HG03460 (cell line): ENCODE results near the gene GAPVD1.
"Not testable (repeated sequence)": the region's sequence is repeated elsewhere in the genome, so short reads cannot be mapped to it uniquely, and the experiment has no call there.

ENCODE experiments used
- ATAC-seq: cut with Tn5 transposase; IDR thresholded peaks from one replicate; pipeline ENCODE4 v1.9.1; 2021; ENCODE audit not compliant: unreplicated experiment

The GAPVD1 gene

GRCh38 chr9:125261501-125262293 lies at the start of gene GAPVD1:
Gene GAPVD1 (plus strand): TSS chr9:125261826. CDS start chr9:125298922, 37,096 bp downstream.
- ATAC-seq, result peak; percentile 93

- no peak for ATAC-seq
Measured at GRCh38 chr9:125214186-125214585, 47.4 kb upstream of the GAPVD1 start.

- ATAC-seq, result no peak
Measured at GRCh38 chr9:125218621-125219020, 43.0 kb upstream of the GAPVD1 start.

- not testable (repeated sequence) for ATAC-seq
Measured at GRCh38 chr9:125224858-125225257, 36.8 kb upstream of the GAPVD1 start.

GRCh38 chr9:125227761-125228160 lies 33.9 kb upstream of the GAPVD1 start:
- ATAC-seq, result no peak

- no peak for ATAC-seq
Measured at GRCh38 chr9:125233678-125234077, 27.9 kb upstream of the GAPVD1 start.

- not testable (repeated sequence) for ATAC-seq
Measured at GRCh38 chr9:125234099-125234498, 27.5 kb upstream of the GAPVD1 start.

- ATAC-seq, result no peak
Measured at GRCh38 chr9:125235804-125236519, 25.7 kb upstream of the GAPVD1 start.

GRCh38 chr9:125236520-125237159 lies 25.0 kb upstream of the GAPVD1 start:
- ATAC-seq, result not testable (repeated sequence)

- no peak for ATAC-seq
Measured at GRCh38 chr9:125238127-125238914, 23.3 kb upstream of the GAPVD1 start.

- ATAC-seq, result no peak
Measured at GRCh38 chr9:125238915-125239446, 22.6 kb upstream of the GAPVD1 start.

GRCh38 chr9:125239631-125240597 lies 21.7 kb upstream of the GAPVD1 start:
- ATAC-seq, result no peak

- ATAC-seq, result peak; percentile 8
Measured at GRCh38 chr9:125240649-125240999, 21.0 kb upstream of the GAPVD1 start.

- ATAC-seq, result peak; percentile 91
Measured at GRCh38 chr9:125241000-125241862, 20.4 kb upstream of the GAPVD1 start, which contains the start of gene HSPA5. Gene HSPA5 (minus strand): TSS chr9:125241343. CDS start chr9:125241126, 217 bp downstream.

- peak; percentile 5 for ATAC-seq
Measured at GRCh38 chr9:125241863-125242739, 19.5 kb upstream of the GAPVD1 start.

GRCh38 chr9:125243792-125244260 lies 17.8 kb upstream of the GAPVD1 start:
- no peak for ATAC-seq

- ATAC-seq, result no peak
Measured at GRCh38 chr9:125246261-125246667, 15.4 kb upstream of the GAPVD1 start.
